HG02981 (cell line): ENCODE results near the gene ABTB1.
A peak's percentile ranks its signal among the peaks of the same experiment; 100 is the strongest.

Source experiments
- ATAC-seq: cut with Tn5 transposase; IDR thresholded peaks from one replicate; pipeline ENCODE4 v1.9.1; 2021; ENCODE audit warnings: mild to moderate bottlenecking, moderate library complexity; ENCODE audit not compliant: unreplicated experiment

ABTB1 gene

GRCh38 chr3:127686512-127686894 is 13.8 kb downstream of the ABTB1 start:
- no peak for ATAC-seq

- no peak for ATAC-seq
Measured at GRCh38 chr3:127687228-127687737, 14.5 kb downstream of the ABTB1 start.

DNA sequence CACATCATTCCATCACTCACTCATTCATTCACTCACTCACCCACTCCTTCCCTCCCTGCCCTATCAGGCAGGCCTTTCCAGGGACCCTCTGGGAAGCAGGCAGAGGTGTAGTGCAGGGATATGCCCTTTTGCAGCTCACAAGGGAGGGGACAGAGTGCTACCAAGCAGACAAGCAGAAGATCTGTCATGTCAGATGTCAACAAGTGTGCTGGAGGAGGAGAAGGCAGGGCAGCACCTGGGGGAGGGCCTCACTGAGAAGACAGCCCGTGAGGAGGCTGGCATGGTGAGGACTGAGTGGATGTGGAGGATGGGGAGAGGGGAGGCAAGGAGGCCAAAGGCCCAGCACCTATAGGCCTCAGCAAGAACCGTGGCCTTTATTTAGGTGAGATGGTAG is 15.3 kb downstream of the ABTB1 start:
- ATAC-seq: no peak

DNA sequence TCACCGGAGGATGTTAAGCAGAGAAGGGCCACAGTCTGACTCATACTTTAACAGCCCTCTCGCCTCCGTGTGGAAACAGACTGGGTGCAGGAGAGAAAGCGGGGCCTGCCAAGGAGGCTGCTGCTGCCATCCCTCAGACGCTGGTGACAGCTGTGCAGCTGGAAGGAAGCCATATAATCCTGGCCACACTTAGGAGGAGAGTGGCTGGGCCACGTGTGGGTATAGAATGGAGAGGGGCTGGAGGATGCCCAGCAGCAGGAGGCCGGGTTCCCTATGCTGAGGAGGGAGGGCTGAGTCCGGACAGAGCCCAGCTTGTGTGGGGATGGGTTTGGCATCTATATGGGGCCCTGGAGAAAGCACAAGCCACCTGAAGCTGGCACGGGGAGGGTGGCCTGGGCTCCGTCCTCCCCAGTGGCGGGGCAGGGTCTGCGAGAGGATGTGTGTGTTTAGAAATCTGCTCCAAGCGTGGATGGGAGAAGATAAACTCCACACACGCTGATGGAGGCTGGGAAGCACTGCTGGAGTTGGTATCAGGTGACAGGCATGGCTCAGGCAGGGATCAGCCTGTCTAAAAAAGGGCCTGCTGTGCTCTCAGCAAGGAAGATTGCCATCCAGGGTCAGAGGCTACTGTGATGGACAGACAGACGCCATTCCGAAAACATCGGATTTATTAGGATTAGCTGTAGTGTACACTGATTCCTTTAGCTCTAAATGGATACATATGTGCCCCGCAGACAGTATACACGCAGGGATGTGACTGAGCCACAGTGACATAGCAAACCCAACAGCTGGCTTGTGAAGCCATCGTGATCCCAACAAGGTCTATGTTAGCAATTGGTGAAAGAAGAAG is 15.9 kb downstream of the ABTB1 start:
- no peak for ATAC-seq

GRCh38 chr3:127689266-127689860 is 16.6 kb downstream of the ABTB1 start:
- ATAC-seq: no peak

GRCh38 chr3:127690106-127690505 is 17.4 kb downstream of the ABTB1 start:
- ATAC-seq: no peak

DNA sequence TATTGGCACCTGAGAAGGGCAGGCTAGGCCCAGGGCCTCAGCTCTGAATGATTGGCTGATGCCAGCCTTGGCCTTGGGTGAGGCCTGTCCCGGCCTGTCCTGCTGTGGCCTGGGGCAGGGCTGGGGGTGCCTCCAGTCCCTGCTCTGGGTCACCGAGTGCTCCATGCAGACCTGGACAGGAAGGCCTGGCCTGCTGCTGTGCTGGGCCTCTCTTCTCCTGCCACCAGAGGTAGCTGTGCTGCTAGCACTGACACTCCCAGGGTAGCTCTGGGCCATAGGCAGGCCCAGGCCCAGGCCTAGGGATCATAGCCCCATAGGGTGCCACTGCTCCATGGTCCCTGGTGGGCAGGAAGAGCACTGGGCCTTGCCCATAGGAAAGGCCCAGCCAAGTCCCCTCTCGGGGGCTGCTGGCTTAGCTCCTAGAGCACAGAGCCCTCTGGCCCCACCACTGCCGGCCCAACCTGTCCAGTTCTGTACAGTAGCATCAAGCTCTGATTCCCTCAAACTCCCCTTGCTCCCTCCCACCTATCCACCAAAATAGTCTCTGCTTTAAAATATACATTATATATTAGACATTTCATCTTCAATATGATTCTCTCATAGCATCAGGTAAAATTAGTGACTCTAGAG is 18.2 kb downstream of the ABTB1 start:
- ATAC-seq: no peak

DNA sequence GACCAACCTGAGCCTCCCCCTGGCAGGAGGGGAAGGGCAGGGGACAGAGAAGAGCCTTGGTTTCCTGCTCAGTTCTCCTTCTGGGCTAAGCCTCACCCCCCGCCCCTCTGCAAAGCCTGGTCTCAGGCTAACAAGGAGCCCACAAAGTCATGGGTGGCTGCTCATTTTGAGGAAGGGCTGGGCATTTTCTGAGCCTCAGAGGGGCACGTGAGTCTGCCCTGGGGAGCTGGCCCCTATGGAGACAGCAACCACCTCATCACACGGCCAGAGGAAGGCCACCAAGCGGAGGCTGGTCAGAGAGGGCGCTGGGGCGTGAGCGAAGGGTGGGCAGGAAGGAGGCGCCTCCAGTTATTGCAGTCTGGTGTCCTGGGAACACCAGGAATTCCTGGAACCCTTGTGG is 18.7 kb downstream of the ABTB1 start:
- no peak for ATAC-seq

- ATAC-seq: no peak
Measured at GRCh38 chr3:127691974-127692373, 19.2 kb downstream of the ABTB1 start.

- no peak for ATAC-seq
Measured at GRCh38 chr3:127692501-127693335, 20.0 kb downstream of the ABTB1 start.

- ATAC-seq: no peak
Measured at GRCh38 chr3:127693336-127693843, 20.6 kb downstream of the ABTB1 start.

DNA sequence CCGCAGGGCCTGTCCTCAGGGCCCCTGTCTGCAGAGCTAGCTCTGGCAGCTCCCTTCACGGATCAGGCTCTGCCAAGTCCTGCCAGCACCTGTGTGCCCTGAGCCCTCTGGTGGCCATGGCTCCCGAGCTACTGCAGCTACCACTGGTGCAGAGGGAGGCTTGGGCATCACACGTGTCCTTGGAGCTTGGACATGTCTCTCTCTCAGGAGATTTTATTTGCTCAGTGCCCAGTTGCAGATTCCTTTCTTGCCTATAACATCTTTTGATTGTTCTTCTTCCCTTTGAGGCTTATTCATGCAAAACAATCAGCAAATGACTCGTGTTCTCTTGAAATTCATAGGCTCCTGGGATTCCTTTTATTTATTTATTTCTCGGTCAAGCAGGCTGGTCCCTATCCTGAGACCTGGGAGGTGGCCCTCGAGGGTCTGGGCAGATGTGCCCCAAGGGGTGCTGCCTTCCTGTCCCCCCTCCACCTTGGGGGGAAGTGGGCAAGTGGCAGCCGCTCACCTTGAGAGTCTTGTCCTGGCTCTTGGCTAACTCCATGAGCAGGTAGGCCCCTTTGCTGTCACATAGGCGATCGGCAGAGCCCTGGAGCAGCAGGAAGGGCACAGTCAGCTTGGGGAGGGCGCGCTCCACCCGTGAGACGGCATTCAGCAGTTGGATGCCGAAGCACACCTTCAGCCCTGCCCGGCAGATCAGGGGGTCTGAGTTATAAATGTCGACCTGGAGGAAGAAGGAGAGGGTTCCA is 21.9 kb downstream of the ABTB1 start:
- ATAC-seq: no peak

DNA sequence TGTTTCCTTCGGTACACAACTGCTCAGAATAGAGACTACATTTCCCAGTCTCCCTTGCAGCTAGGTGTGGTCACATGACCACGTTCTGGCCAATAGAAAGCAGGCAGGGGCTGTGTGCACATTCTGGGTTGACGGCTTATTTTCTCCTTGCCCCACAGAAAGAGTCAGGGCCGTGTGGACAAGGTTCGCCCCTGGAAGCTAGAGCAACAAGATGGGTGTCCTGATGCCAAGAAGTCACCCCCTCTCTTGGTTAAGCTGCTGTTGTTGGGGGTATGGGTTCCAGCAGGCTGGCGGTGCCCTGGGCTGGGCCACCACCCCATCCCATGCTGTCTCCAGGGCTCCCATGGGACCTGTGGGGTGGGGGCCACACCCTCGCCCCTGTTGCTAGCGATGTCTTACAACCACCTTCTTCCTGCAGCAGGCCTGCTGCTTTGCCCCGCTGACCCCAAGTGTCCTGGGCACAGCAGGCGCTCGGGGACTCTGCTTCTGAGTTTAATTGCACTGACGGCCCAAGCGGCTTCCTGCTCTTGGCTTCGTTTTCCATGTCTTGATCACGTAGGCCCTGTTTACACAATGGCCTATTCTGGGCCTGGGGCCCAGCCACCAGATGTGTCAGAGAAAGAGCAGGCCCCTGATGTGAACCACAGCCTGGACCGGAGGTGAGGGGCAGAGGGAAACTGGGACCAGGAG is 24.9 kb downstream of the ABTB1 start:
- ATAC-seq: peak; percentile 80

DNA sequence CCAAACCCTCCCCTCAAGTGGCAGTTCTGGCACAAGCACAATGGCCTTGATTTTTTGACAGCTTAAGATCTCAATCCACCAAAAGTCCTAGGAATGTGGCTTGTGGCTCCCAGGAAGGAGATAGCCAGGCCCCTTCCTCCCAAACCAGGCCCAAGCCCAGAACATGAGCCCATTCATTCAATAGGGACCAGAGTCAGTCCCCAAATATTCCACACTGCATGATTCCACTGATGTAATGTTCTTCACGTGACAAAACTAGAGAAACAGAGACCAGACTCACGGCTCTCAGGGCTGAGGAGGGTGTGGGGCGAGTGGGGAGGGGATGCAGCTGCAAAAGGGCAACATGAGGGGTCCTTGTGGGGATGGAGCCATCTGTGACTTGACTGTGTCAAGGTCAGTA is 25.5 kb downstream of the ABTB1 start:
- ATAC-seq: no peak

DNA sequence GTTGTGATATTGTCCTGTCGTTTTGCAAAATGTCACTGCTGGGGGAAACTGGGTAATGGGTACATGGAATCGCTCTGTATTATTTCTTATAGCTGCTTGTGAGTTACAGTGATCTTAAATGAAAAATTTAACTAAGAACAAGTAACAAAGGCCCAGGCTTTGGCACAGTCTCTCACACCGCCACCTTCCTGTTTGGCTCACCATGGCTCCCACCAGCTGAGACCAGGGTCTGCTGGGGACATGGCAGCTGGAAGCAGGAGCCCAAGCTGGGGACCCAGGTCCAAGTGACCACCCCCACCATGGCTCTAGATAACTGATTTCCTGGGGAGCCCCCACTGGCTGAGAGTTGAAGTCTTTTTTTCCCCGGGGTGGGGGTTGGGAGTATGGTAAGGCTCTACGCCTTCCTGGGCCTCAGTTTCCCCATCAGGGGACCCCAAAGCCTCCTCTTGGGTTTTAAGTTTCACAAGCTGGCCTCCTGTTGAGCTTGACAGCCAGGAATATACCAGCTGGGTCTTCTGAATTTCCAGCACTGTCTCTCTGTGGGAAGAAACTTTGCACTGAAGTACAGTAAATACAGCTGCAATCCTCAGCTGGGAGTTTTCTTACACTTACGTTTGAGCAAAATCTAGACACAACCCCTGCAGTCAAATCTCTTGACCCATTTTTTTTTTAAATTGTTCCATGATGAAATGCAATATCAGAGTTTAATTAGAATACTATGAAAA is 26.1 kb downstream of the ABTB1 start:
- no peak for ATAC-seq

GRCh38 chr3:127699416-127700300 is 26.9 kb downstream of the ABTB1 start:
- no peak for ATAC-seq

- ATAC-seq: no peak
Measured at GRCh38 chr3:127700406-127700805, 27.7 kb downstream of the ABTB1 start.
